Lung microvascular endothelial cell (primary cell): ENCODE data around the gene PPTC7. TPM values are rescaled to one million over a fixed set of nuclear protein-coding genes. Genes with fewer than 3 reads are reported as not detected.
A peak's percentile ranks its signal among the peaks of the same experiment; 100 is the strongest.
"Not testable (repeated sequence)": the region's sequence is repeated elsewhere in the genome, so short reads cannot be mapped to it uniquely, and the experiment has no call there.

ENCODE experiments used
- DNase-seq, 2 donors: peaks; one replicate each; pipeline versions ENCODE4 v3.0.0 to v3.0.0-alpha.2; 2010; ENCODE audit warnings: low read depth in 2 of 2
- total RNA-seq: library from RNA; depleted of rRNA; stranded (reverse); fragments of >200 nt; gene quantifications from 2 replicates; pipeline ENCODE4 v1.2.1, GENCODE V29; 2014

Gene PPTC7, protein sequence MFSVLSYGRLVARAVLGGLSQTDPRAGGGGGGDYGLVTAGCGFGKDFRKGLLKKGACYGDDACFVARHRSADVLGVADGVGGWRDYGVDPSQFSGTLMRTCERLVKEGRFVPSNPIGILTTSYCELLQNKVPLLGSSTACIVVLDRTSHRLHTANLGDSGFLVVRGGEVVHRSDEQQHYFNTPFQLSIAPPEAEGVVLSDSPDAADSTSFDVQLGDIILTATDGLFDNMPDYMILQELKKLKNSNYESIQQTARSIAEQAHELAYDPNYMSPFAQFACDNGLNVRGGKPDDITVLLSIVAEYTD
- total RNA-seq = 5.7 and 8.3 TPM in 2 replicates

DNA sequence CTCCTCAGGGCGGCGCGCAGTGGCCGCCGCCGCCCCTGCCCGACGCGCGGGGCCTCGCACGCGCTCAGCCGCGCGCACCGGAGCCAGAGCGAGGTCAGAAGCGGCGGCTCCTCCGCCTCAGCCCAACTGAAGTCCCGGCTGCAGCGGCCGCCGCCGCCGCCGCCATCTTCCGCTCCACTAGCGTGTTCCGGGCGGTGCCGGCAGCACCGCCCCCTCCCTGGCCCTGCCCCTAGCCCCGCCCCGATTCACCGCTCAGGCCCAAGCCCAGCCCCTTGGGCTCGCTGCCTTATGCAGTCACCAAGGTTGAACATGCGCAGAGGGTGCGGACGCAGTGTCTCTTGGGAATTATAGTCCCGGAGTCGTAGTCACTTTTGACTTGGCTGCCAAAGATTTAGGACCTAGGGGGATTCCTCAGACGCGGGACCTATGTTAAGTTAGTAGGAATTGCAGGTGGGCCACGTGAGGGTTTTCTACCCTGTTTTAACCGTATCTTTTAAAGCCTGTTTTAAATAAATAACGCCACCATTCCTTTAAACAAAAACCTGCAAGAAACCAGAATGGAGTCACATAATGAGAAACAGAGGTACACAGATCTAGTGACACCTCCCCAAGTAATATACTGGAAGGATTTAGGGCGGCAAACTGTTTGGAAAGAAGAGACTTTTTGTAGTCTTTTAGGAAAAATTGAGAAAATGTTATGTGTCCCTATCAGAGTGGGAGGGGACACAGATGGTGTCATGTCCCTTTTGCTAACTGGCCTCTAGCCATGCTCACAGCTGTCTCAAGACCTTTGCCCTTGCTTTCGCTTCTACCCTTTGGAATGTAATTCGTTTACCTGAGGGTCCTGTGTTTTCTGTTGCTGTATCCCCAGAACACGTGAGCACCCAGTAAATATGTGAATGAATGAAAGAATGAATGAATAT lies at the start of gene PPTC7:
Gene PPTC7 (minus strand): TSS at position 182 of the 923 bp plus-strand sequence. CDS start 287 bp downstream, outside the sequence.
- peak; percentile 97 for DNase-seq

DNA sequence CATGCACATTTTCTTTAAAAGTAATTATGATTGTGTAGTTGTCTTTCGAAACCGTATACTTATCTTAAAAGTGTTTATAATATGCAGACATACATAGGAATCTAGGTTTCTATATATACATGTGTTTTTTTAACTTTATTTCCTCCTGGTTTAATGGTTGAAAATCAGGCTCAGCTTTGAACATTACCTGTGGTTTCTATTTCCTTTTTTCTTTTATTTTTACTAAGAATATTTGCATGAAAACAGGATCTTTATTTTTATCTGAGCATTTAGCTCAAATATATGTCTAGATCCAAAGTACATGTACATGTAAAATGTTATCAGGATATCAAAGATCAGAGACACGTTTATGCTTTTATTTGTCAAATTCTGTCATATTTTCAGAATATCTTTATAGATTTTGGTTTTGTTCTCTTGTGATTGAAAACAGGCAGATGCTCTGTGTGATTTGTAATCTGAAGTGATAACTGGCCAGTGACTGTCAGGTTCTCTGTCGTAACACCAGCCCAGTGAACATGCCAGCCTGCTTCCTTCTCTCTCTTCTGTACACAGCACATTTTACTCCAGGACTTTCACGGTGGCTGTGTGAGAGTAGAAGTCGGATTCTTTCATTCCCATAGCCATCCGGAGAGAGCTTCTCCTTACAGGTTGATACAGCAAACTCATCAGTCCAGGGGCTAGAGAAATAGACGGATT lies 44.5 kb upstream of the PPTC7 start:
- no peak for DNase-seq

DNA sequence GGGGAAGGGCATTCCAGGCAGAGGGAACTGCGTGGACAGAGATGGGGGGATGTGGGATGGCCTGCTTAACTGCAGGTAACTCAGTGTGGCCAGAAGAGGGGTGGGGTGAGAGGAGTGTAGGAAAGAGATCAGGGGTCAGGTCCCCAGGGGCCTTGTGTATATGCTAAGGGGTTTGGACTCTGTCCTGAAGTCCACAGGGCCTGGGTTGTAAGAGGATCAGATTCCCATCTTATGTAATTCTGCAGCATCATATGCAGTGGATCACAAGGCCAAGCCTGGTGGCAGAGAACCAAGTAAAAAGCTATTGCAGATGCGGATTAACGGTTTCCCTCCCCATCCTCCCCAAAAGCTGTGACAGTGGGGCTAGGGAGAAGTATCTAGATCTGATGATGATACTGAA lies 39.5 kb upstream of the PPTC7 start:
- DNase-seq = no peak

GRCh38 chr12:110619534-110619953 lies 36.4 kb upstream of the PPTC7 start:
- peak in 1 of 2 donors; percentile 32 for DNase-seq

DNA sequence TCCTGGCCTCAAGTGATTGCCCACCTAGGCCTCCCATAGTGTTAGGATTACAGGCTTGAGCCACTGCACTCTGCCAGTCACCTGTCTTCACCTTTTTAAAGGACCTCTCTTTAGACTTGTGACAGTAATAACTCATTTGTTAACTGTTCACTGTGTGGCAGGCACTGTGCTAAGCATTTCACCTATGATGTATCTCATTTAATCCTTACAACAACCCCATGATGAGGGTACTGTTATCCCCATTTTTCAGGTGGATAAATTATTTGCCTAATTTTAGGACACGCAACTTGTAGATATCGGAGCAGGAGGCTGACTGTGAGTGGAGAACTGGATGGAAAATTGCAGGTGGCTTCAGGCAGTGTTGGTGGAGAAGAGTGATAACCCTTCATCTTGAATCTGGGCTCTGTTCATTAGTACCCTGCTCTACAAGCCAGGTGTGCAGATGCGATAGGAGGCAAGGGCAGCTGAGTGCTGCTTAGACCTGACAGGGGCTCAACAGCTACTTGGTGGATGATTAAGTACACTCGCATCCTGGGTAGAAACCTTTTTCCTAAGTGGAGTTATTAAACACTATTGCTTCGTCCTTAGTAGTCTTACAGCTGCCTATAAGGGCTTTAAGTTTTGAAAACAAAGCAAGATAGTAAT lies 33.5 kb upstream of the PPTC7 start:
- DNase-seq = no peak

GRCh38 chr12:110615171-110615570 lies 32.1 kb upstream of the PPTC7 start:
- DNase-seq = no peak

DNA sequence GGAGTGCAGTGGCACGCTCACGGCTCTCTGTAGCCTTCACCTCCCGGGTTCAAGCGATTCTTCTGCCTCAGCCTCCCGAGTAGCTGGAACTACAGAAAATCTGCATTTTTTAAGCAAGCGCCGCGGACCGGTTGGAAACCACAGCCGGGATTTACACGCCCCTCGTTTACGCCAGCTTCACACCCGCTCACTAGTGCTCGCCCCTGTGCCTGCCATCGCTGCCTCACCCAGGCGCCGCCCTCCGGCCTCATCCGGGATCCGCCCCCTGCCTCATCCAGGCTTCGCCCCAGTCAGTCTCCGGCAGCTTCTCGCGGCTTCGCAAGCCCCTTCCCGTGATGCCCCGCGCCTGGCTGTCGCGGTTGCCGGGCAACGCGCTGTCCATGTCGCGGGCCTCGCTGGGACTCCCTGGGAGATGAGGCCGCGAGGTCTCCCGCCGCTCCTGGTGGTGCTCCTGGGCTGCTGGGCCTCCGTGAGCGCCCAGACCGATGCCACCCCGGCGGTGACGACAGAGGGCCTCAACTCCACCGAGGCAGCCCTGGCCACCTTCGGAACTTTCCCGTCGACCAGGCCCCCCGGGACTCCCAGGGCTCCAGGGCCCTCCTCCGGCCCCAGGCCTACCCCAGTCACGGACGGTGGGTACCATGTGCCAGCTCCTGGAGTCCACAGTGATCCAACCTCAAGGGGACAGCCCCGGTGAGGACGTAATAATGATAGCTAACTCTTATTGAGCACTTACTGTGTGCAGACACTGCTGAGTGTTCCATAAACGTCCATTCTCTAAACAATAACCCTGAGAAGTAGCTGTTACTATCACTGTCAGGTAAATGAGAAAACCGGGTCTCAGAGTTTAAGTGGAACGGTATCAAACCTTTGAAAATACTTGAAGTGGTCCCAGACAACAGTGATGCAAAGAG lies 30.9 kb upstream of the PPTC7 start, which contains the start of gene TCTN1:
Gene TCTN1 (plus strand): TSS at position 359 of the 914 bp plus-strand sequence. CDS start 54 bp downstream, at position 413.
- peak; percentile 94 to 96 for DNase-seq

DNA sequence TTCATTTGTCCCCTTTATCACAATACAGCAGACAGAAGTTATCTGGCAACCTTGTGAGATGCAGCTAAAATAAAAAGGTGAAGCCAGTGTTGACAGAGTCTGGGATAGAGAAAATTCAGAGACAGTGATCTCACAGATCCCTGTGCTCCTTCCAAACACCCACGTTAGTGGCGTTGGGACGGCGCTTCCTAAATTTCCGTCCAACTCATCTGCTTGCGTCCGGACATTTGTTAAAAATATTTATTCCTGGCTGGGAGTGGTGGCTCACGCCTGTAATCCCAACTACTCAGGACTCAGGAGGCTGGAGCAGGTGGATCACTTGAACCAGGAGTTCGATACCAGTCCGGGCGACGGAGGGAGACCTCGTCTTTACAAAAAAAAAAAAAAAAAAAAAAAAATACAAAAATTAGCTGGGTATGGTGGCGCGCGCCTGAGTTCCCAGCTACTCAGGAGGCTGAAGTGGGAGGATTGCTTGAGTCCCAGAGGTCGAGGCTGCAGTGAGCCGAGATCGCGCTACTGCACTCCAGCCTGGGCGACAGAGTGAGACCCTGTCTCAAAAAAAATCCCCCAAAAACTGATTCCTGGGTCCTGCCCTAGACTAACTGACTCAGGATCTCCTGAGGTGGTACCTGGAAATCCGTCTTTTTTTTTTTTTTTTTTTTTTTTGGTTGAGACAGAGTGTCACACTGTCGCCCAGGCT lies 30.1 kb upstream of the PPTC7 start:
- no peak for DNase-seq

GRCh38 chr12:110606253-110606611 lies 23.1 kb upstream of the PPTC7 start:
- no peak for DNase-seq

DNA sequence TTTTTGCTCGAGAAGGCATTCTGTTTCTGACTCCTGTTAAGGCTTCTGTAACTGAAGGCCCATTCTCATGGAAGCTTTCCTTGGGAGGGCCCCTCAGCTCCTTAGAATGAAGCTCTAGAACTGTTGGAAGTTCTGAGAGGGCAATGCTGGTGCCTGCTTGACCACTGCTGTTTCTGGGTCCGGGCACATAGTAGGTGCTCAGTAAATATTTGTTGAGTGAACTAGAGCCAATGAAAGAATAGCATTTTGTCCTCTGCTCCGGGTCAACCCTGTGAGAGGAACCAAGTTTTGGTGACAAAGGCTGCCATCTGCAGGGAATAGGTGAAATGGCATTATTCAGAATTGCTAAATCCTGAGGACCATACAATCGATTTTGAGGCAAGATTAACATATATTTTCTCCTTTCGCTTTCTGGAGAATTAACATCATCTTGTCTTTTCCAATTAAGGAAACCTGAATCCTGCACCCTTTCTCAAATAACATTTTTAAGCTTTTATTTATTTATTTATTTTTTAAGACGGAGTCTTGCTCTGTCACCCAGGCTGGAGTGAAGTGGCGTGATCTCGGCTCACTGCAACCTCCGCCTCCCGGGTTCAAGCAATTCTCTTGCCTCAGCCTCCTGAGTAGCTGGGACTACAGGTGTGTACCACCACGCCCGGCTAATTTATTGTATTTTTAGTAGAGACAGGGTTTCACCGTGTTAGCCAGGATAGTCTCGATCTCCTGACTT lies 19.1 kb upstream of the PPTC7 start:
- DNase-seq = peak; percentile 70 to 73

DNA sequence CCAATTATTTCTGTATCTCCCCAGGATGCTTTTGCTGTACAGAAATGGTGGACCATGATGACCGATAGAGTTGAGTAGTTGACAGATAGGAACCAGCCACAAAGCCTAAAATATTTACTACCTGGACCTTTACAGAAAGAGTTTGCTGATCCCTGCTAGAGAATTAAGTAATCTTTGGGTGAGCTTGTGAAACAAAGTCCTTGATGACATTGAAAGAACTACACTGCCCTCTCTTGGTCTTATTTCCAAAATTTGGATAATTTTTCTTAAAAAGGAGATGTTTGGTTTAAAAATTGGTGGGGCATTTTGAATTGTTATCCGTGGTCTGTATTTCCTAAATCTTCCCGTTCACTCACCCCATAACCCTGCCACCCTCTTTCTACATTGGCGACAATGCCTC lies 17.1 kb upstream of the PPTC7 start:
- peak; percentile 69 to 73 for DNase-seq

DNA sequence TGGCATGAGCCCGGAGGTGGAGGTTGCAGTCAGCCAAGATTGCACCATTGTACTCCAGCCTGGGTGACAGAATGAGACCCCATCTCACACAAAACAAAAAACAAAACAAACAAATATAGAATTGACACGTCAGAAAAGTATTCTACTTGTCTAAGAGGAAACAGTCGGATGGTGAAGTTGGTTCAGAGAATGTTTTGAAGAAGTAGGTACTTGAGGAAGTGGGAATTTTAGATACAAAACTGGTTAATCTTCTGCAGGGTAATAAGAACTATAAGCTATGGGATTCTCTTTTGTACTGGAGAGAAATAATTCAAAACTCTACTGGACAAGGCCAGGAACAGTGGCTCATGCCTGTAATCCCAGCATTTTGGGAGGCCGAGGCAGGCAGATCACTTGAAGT lies 16.2 kb upstream of the PPTC7 start:
- DNase-seq = no peak

DNA sequence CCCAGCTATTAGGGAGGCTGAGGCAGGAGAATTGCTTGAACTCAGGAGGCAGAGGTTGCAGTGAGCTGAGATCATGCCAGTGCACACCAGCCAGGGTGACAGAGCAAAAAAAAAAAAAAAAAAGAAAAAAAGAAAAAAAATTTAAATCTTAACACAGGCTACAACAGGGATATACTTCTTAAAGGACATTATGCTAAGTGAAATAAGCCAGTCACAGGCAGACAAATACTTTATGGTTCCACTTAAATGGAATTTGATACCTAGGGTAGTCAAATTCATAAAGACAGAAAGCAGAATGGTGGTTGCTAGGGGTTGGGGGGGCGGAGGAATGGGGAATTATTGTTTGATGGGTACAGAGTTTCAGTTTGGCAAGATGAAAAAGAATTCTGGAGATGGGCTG lies 14.8 kb upstream of the PPTC7 start:
- DNase-seq = no peak

- DNase-seq = not testable (repeated sequence)
These were observed 9.8 kb upstream of the PPTC7 start for GRCh38 chr12:110592919-110593318.

DNA sequence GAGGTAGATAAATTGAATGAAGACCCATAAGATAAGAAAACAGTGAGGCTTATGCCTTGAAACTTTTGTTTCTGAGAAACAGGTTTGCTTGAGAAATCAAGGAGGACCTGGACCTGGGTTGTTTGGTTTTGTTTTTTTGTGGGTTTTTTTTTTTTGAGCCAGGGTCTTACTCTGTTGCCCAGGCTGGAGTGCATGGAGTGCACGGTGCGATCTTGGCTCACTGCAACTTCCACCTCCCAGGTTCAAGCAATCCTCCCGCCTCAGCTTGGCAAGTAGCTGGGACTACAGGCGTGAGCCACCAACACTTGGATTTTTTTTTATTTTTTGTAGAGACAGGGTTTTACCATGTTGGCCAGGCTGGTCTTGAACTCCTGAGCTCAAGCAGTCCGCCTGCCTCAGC lies 9.0 kb upstream of the PPTC7 start:
- DNase-seq = no peak

- DNase-seq = no peak
These were observed 8.4 kb upstream of the PPTC7 start for GRCh38 chr12:110591451-110592051.

DNA sequence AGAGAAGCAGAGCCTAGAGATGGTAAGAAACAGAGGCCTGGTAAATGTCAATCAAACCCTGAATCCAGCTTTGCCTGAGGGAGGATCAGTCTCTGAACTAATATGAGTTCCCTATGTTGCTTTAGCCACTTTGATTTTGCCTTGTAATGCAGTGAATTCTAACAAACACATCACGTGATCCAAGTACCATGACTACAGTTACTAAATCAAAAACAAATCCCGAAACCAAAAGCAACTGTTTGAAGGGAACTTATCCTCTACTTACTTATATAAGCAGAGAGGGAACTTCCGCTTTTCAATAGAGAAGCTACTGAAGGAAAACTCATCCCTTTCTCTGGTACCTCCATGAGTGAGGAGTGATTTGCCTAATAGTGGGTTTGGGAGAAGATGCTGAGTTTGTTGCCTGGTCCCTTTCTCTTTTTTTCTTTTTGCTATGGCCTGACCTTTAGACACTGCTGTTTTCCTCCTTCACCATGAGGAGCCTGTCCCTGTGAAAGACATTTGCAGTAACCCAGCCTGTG lies 7.7 kb upstream of the PPTC7 start:
- DNase-seq = peak in 1 of 2 donors; percentile 33

GRCh38 chr12:110590059-110590458 lies 6.9 kb upstream of the PPTC7 start:
- DNase-seq = no peak
